ENCODE data around the gene PMM1.
"Not testable (repeated sequence)": the region's sequence is repeated elsewhere in the genome, so short reads cannot be mapped to it uniquely, and the experiment has no call there.

Gene PMM1

DNA sequence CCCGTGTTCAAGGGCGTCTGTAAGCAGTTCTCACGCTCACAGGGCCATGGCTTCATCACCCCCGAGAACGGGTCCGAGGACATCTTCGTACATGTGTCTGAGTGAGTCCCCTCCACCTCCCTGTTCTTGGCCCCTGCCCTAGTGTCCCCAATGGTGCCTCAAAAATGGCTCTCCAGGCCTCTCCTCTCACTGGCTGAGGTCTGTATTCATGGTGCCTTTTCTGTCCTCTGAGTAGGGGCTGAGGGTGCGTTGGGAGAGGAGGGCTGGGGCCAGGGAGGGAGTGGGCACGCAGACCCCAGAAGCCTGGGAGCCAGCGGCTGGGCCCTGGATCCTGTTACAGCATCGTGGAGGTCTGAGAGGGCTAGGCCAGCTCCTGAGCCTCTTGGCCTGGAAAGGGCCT is 16.0 kb downstream of the PMM1 start:
- no peaks in the 10 kb centered on the region for H4K20me1 ChIP-seq (ENCODE audit: insufficient read depth, low read length)
- H3K36me3 ChIP-seq (ENCODE audit: insufficient read depth, low read length) = peaks cover 14% of the 10 kb centered on the region
- no peak overlapping the region for H3K27ac ChIP-seq (ENCODE audit: low read length)
- no peaks in the 10 kb centered on the region for H3K79me2 ChIP-seq (ENCODE audit: insufficient read depth, low read length)
- no peaks in the 10 kb centered on the region for H3K27me3 ChIP-seq (ENCODE audit: insufficient read depth, low read length, poor library complexity)
- H3K4me2 ChIP-seq (ENCODE audit: insufficient read depth, low read length) = no peak overlapping the region
- no peak overlapping the region for H2AFZ ChIP-seq (ENCODE audit: low read depth, low read length)
- H3K9me3 ChIP-seq (ENCODE audit: insufficient read depth, low read length, severe bottlenecking) = no peaks in the 10 kb centered on the region
- ATAC-seq (ENCODE audit: insufficient read depth, low read depth) (no peak), DNase-seq (no peak)
- no peaks in the 10 kb centered on the region for H3K4me1 ChIP-seq (ENCODE audit: insufficient read depth, low read length)
- no peak for TF ChIP-seq EZH2 (IDR thresholded peaks at IDR 0.05; ENCODE audit: borderline replicate concordance, low read depth, low read length, severe bottlenecking)
- TF ChIP-seq CTCF (IDR thresholded peaks at IDR 0.05; ENCODE audit: borderline replicate concordance, extremely low read depth, low read length, poor library complexity, severe bottlenecking) = no peak
- H3K9ac ChIP-seq (ENCODE audit: low read depth, low read length) = no peak overlapping the region
- no peak overlapping the region for H3K4me3 ChIP-seq (ENCODE audit: low read depth in 1 of 2, low read length in 2 of 2)

GRCh38 chr22:41572305-41572704 is 17.3 kb downstream of the PMM1 start:
- not testable (repeated sequence) for H3K79me2 ChIP-seq (ENCODE audit: insufficient read depth, low read length); H2AFZ ChIP-seq (ENCODE audit: low read depth, low read length); DNase-seq; H3K9me3 ChIP-seq (ENCODE audit: insufficient read depth, low read length, severe bottlenecking); H3K4me3 ChIP-seq (ENCODE audit: low read depth in 1 of 2, low read length in 2 of 2); H3K9ac ChIP-seq (ENCODE audit: low read depth, low read length); H3K27ac ChIP-seq (ENCODE audit: low read length); ATAC-seq (ENCODE audit: insufficient read depth, low read depth); H3K27me3 ChIP-seq (ENCODE audit: insufficient read depth, low read length, poor library complexity); H4K20me1 ChIP-seq (ENCODE audit: insufficient read depth, low read length); H3K4me2 ChIP-seq (ENCODE audit: insufficient read depth, low read length); H3K4me1 ChIP-seq (ENCODE audit: insufficient read depth, low read length)
- peaks cover 12% of the 10 kb centered on the region for H3K36me3 ChIP-seq (ENCODE audit: insufficient read depth, low read length)

GRCh38 chr22:41571786-41572185 is 17.9 kb downstream of the PMM1 start:
- Histone ChIP-seq H3K4me1 (ENCODE audit: insufficient read depth, low read length) (no peaks in the 10 kb centered on the region), H3K27ac (ENCODE audit: low read length) (no peak overlapping the region), H4K20me1 (ENCODE audit: insufficient read depth, low read length) (no peaks in the 10 kb centered on the region), H3K9ac (ENCODE audit: low read depth, low read length) (no peak overlapping the region), H2AFZ (ENCODE audit: low read depth, low read length) (no peak overlapping the region), H3K4me3 (ENCODE audit: low read depth in 1 of 2, low read length in 2 of 2) (no peak overlapping the region), H3K4me2 (ENCODE audit: insufficient read depth, low read length) (no peak overlapping the region), H3K36me3 (ENCODE audit: insufficient read depth, low read length) (peaks cover 7% of the 10 kb centered on the region), H3K27me3 (ENCODE audit: insufficient read depth, low read length, poor library complexity) (no peaks in the 10 kb centered on the region), H3K9me3 (ENCODE audit: insufficient read depth, low read length, severe bottlenecking) (no peaks in the 10 kb centered on the region), H3K79me2 (ENCODE audit: insufficient read depth, low read length) (no peaks in the 10 kb centered on the region)
- ATAC-seq (ENCODE audit: insufficient read depth, low read depth) (no peak), DNase-seq (no peak)
- TF ChIP-seq CTCF (IDR thresholded peaks at IDR 0.05; ENCODE audit: borderline replicate concordance, extremely low read depth, low read length, poor library complexity, severe bottlenecking) (no peak), EZH2 (IDR thresholded peaks at IDR 0.05; ENCODE audit: borderline replicate concordance, low read depth, low read length, severe bottlenecking) (no peak)

GRCh38 chr22:41570221-41570620 is 19.4 kb downstream of the PMM1 start:
- Histone ChIP-seq H3K4me1 (ENCODE audit: insufficient read depth, low read length) (no peaks in the 10 kb centered on the region), H3K36me3 (ENCODE audit: insufficient read depth, low read length) (no peaks in the 10 kb centered on the region), H3K4me3 (ENCODE audit: low read depth in 1 of 2, low read length in 2 of 2) (no peak overlapping the region), H2AFZ (ENCODE audit: low read depth, low read length) (no peak overlapping the region), H3K9me3 (ENCODE audit: insufficient read depth, low read length, severe bottlenecking) (no peaks in the 10 kb centered on the region), H3K9ac (ENCODE audit: low read depth, low read length) (no peak overlapping the region), H3K79me2 (ENCODE audit: insufficient read depth, low read length) (no peaks in the 10 kb centered on the region), H3K27ac (ENCODE audit: low read length) (no peak overlapping the region), H3K4me2 (ENCODE audit: insufficient read depth, low read length) (no peak overlapping the region), H4K20me1 (ENCODE audit: insufficient read depth, low read length) (no peaks in the 10 kb centered on the region), H3K27me3 (ENCODE audit: insufficient read depth, low read length, poor library complexity) (no peaks in the 10 kb centered on the region)
- TF ChIP-seq EZH2 (IDR thresholded peaks at IDR 0.05; ENCODE audit: borderline replicate concordance, low read depth, low read length, severe bottlenecking) (no peak), CTCF (IDR thresholded peaks at IDR 0.05; ENCODE audit: borderline replicate concordance, extremely low read depth, low read length, poor library complexity, severe bottlenecking) (no peak)
- no peak for DNase-seq
- no peak for ATAC-seq (ENCODE audit: insufficient read depth, low read depth)
